ENCODE measurements around the gene APOL1.

The APOL1 gene

GRCh38 chr22:36299295-36299694 lies 46.4 kb downstream of the APOL1 start:
- H3K27me3 ChIP-seq (ENCODE audit: control insufficient read depth, low read length), result no peaks in the 10 kb centered on the region
- H3K4me2 ChIP-seq (ENCODE audit: low read length), result no peak overlapping the region
- H3K36me3 ChIP-seq (ENCODE audit: control insufficient read depth, low read length), result peaks cover 96% of the 10 kb centered on the region
- H4K20me1 ChIP-seq (ENCODE audit: control insufficient read depth, insufficient read depth, low read depth, low read length), result 0 out of 2 replicates have a peak, but pooled peaks cover 3% of the 10 kb centered on the region
- H3F3A ChIP-seq (ENCODE audit: control insufficient read depth, insufficient read depth), result peaks cover 11% of the 10 kb centered on the region
- peaks cover 4% of the 10 kb centered on the region; the same call in 1 of the 2 replicates for H3K4me1 ChIP-seq (ENCODE audit: control insufficient read depth, low read length)
- H3K27ac ChIP-seq (ENCODE audit: low read depth, low read length), result no peak overlapping the region
- no peaks in the 10 kb centered on the region for H3K9me2 ChIP-seq (replicated peaks; ENCODE audit: control insufficient read depth, low read length)
- no peaks in the 10 kb centered on the region for H3K9me3 ChIP-seq (ENCODE audit: control insufficient read depth, insufficient read depth, low read length)
- no peak for TF ChIP-seq CTCF (IDR thresholded peaks at IDR 0.05; ENCODE audit: low read depth, low read length, poor library complexity, severe bottlenecking)
- no peak for TF ChIP-seq EZH2phosphoT487 (IDR thresholded peaks at IDR 0.05; ENCODE audit: borderline replicate concordance, low read length)
- no peak overlapping the region for H3K4me3 ChIP-seq (ENCODE audit: low read length)
- H3K79me2 ChIP-seq (ENCODE audit: control insufficient read depth, low read length), result no peaks in the 10 kb centered on the region

- Histone ChIP-seq H4K20me1 (ENCODE audit: control insufficient read depth, insufficient read depth, low read depth, low read length) (0 out of 2 replicates have a peak, but pooled peaks cover 3% of the 10 kb centered on the region), H3K27me3 (ENCODE audit: control insufficient read depth, low read length) (no peaks in the 10 kb centered on the region), H3K4me1 (ENCODE audit: control insufficient read depth, low read length) (peaks cover 4% of the 10 kb centered on the region; the same call in 1 of the 2 replicates), H3K27ac (ENCODE audit: low read depth, low read length) (no peak overlapping the region), H3K9me2 (replicated peaks; ENCODE audit: control insufficient read depth, low read length) (no peaks in the 10 kb centered on the region), H3K4me3 (ENCODE audit: low read length) (no peak overlapping the region), H3K9me3 (ENCODE audit: control insufficient read depth, insufficient read depth, low read length) (no peaks in the 10 kb centered on the region), H3K4me2 (ENCODE audit: low read length) (no peak overlapping the region), H3K36me3 (ENCODE audit: control insufficient read depth, low read length) (peaks cover 96% of the 10 kb centered on the region), H3K79me2 (ENCODE audit: control insufficient read depth, low read length) (no peaks in the 10 kb centered on the region), H3F3A (ENCODE audit: control insufficient read depth, insufficient read depth) (peaks cover 11% of the 10 kb centered on the region)
- TF ChIP-seq CTCF (IDR thresholded peaks at IDR 0.05; ENCODE audit: low read depth, low read length, poor library complexity, severe bottlenecking), result no peak
- no peak for TF ChIP-seq EZH2phosphoT487 (IDR thresholded peaks at IDR 0.05; ENCODE audit: borderline replicate concordance, low read length)
These were observed 47.0 kb downstream of the APOL1 start for GRCh38 chr22:36299911-36300310.

- peaks cover 96% of the 10 kb centered on the region for H3K36me3 ChIP-seq (ENCODE audit: control insufficient read depth, low read length)
- no peak overlapping the region for H3K27ac ChIP-seq (ENCODE audit: low read depth, low read length)
- H3F3A ChIP-seq (ENCODE audit: control insufficient read depth, insufficient read depth), result peaks cover 11% of the 10 kb centered on the region
- no peaks in the 10 kb centered on the region for H3K79me2 ChIP-seq (ENCODE audit: control insufficient read depth, low read length)
- H3K9me2 ChIP-seq (replicated peaks; ENCODE audit: control insufficient read depth, low read length), result no peaks in the 10 kb centered on the region
- no peak overlapping the region for H3K4me2 ChIP-seq (ENCODE audit: low read length)
- 0 out of 2 replicates have a peak, but pooled peaks cover 3% of the 10 kb centered on the region for H4K20me1 ChIP-seq (ENCODE audit: control insufficient read depth, insufficient read depth, low read depth, low read length)
- H3K4me1 ChIP-seq (ENCODE audit: control insufficient read depth, low read length), result peaks cover 4% of the 10 kb centered on the region; the same call in 1 of the 2 replicates
- H3K27me3 ChIP-seq (ENCODE audit: control insufficient read depth, low read length), result no peaks in the 10 kb centered on the region
- no peak overlapping the region for H3K4me3 ChIP-seq (ENCODE audit: low read length)
- no peaks in the 10 kb centered on the region for H3K9me3 ChIP-seq (ENCODE audit: control insufficient read depth, insufficient read depth, low read length)
- no peak for TF ChIP-seq EZH2phosphoT487 (IDR thresholded peaks at IDR 0.05; ENCODE audit: borderline replicate concordance, low read length)
- TF ChIP-seq CTCF (IDR thresholded peaks at IDR 0.05; ENCODE audit: low read depth, low read length, poor library complexity, severe bottlenecking), result no peak
These were observed 47.7 kb downstream of the APOL1 start for GRCh38 chr22:36300396-36301212.
